Ovary (tissue), 3 donors: ENCODE results near the gene BSN.

ENCODE experiments used
- CTCF ChIP-seq, 3 donors: fragments of 450-650 bp in 2 of 3; fragments of 200-600 bp in 1 of 3; IDR thresholded peaks; one replicate each; pipeline versions ENCODE4 v1.5.1 to v1.8.0; 2016 to 2022; ENCODE audit warnings: antibody characterized with exemption in 3 of 3, mild to moderate bottlenecking in 1 of 3
- EP300 ChIP-seq: sonication (generic); formaldehyde crosslinking; IDR thresholded peaks from one replicate; pipeline ENCODE4 v1.6.1; 2017; ENCODE audit warnings: antibody characterized with exemption
- POLR2A ChIP-seq: fragments of 450-650 bp; IDR thresholded peaks from one replicate; pipeline ENCODE4 v1.6.1; 2017; ENCODE audit warnings: antibody characterized with exemption, mild to moderate bottlenecking, moderate library complexity
- donor health status: DM: no; HTN: no; CAD: no.

GRCh38 chr3:49648354-49649019 is 94.2 kb downstream of the BSN start:
- TF ChIP-seq CTCF (IDR thresholded peaks at IDR 0.05) (no peak), EP300 (no peak), POLR2A (no peak)
